ENCODE results near the gene CD300H. TPM values are rescaled to one million over a fixed set of nuclear protein-coding genes. Genes with fewer than 3 reads are reported as not detected.
A peak's percentile ranks its signal among the peaks of the same experiment; 100 is the strongest.

The CD300H gene
- not detected in 2 replicates for total RNA-seq (2014; rRNA removed; shearing (Covaris generic))

GRCh38 chr17:74567397-74567796, at the start of gene CD300H:
TSS of gene CD300H (minus strand) at chr17:74567509.
- no peak for DNase-seq (ENCODE audit: low spot score)

GRCh38 chr17:74616696-74617095, 49.4 kb upstream of the CD300H start:
- no peak for DNase-seq (ENCODE audit: low spot score)

- DNase-seq (ENCODE audit: low spot score) = no peak
Measured at GRCh38 chr17:74612046-74612445, 44.7 kb upstream of the CD300H start.

- peak; percentile 16 for DNase-seq (ENCODE audit: low spot score)
Measured at GRCh38 chr17:74610108-74610507, 42.8 kb upstream of the CD300H start.

- no peak for DNase-seq (ENCODE audit: low spot score)
Measured at GRCh38 chr17:74608511-74608910, 41.2 kb upstream of the CD300H start.

- DNase-seq (ENCODE audit: low spot score) = no peak
Measured at GRCh38 chr17:74607221-74607620, 39.9 kb upstream of the CD300H start.

GRCh38 chr17:74606050-74606449, 38.7 kb upstream of the CD300H start:
- no peak for DNase-seq (ENCODE audit: low spot score)

GRCh38 chr17:74605361-74605760, 38.1 kb upstream of the CD300H start:
- peak; percentile 83 for DNase-seq (ENCODE audit: low spot score)

GRCh38 chr17:74604761-74605160, 37.5 kb upstream of the CD300H start:
- DNase-seq (ENCODE audit: low spot score) = no peak

GRCh38 chr17:74604200-74604599, 36.9 kb upstream of the CD300H start:
- no peak for DNase-seq (ENCODE audit: low spot score)

GRCh38 chr17:74603746-74604145, 36.4 kb upstream of the CD300H start:
- DNase-seq (ENCODE audit: low spot score) = no peak

GRCh38 chr17:74603037-74603635, 35.8 kb upstream of the CD300H start:
- DNase-seq (ENCODE audit: low spot score) = no peak

- DNase-seq (ENCODE audit: low spot score) = peak; percentile 35
Measured at GRCh38 chr17:74601944-74602572, 34.7 kb upstream of the CD300H start.

- DNase-seq (ENCODE audit: low spot score) = no peak
Measured at GRCh38 chr17:74599448-74599939, 32.2 kb upstream of the CD300H start.

- no peak for DNase-seq (ENCODE audit: low spot score)
Measured at GRCh38 chr17:74599023-74599399, 31.7 kb upstream of the CD300H start.

GRCh38 chr17:74598346-74599022, 31.2 kb upstream of the CD300H start:
- DNase-seq (ENCODE audit: low spot score) = no peak

GRCh38 chr17:74597069-74597790, 29.9 kb upstream of the CD300H start:
- no peak for DNase-seq (ENCODE audit: low spot score)

GRCh38 chr17:74595037-74595750, 27.9 kb upstream of the CD300H start:
- no peak for DNase-seq (ENCODE audit: low spot score)

GRCh38 chr17:74592087-74592990, 25.0 kb upstream of the CD300H start, which contains the start of gene CD300LD:
TSS of gene CD300LD (minus strand) at chr17:74592283. CDS start at chr17:74592202, 81 bp downstream.
- peak; percentile 14 for DNase-seq (ENCODE audit: low spot score)

- DNase-seq (ENCODE audit: low spot score) = no peak
Measured at GRCh38 chr17:74591503-74591902, 24.2 kb upstream of the CD300H start.

Measured in A172 (cell line).